Prostate gland (tissue), 2 donors: ENCODE measurements around the gene ARHGDIA.

ENCODE experiments used
- POLR2A ChIP-seq: fragments of 450-650 bp; IDR thresholded peaks from one replicate; pipeline ENCODE4 v1.6.1; 2016; ENCODE audit warnings: antibody characterized with exemption, mild to moderate bottlenecking
- POLR2AphosphoS5 ChIP-seq: sonication (generic); formaldehyde crosslinking; IDR thresholded peaks from one replicate; pipeline ENCODE4 v1.6.1; 2017; ENCODE audit warnings: antibody characterized with exemption
- TF ChIP-seq, protein P1 (sequence below), 4 experiments: fragments of 200-600 bp in 2 of 4; fragments of 450-650 bp in 2 of 4; sonication (generic) in 2 of 4; IDR thresholded peaks; 1 replicate in 3 of 4; 2 replicates in 1 of 4; pipeline ENCODE4 v1.5.1; 2016 to 2019; ENCODE audit warnings: antibody characterized with exemption in 4 of 4, mild to moderate bottlenecking in 2 of 4, moderate library complexity in 2 of 4

- TF ChIP-seq POLR2AphosphoS5 (peak; percentile 23), POLR2A (no peak)
- TF ChIP-seq, protein P1, sequence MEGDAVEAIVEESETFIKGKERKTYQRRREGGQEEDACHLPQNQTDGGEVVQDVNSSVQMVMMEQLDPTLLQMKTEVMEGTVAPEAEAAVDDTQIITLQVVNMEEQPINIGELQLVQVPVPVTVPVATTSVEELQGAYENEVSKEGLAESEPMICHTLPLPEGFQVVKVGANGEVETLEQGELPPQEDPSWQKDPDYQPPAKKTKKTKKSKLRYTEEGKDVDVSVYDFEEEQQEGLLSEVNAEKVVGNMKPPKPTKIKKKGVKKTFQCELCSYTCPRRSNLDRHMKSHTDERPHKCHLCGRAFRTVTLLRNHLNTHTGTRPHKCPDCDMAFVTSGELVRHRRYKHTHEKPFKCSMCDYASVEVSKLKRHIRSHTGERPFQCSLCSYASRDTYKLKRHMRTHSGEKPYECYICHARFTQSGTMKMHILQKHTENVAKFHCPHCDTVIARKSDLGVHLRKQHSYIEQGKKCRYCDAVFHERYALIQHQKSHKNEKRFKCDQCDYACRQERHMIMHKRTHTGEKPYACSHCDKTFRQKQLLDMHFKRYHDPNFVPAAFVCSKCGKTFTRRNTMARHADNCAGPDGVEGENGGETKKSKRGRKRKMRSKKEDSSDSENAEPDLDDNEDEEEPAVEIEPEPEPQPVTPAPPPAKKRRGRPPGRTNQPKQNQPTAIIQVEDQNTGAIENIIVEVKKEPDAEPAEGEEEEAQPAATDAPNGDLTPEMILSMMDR (IDR thresholded peaks at IDR 0.05): no peak
These were observed 28.2 kb downstream of the ARHGDIA start for GRCh38 chr17:81842725-81843504.
